Natural killer cell (primary cell): Measurements from ENCODE around the gene IFI44. TPM values are rescaled to one million over a fixed set of nuclear protein-coding genes. Genes with fewer than 3 reads are reported as not detected.
A peak's percentile ranks its signal among the peaks of the same experiment; 100 is the strongest.

ENCODE experiments used
- ATAC-seq, 3 donors: fragments of 150-1000 bp in 2 of 3; fragments of 200-7000 bp in 1 of 3; cut with Tn5 transposase; 1 replicate in 1 of 3; 2 replicates in 2 of 3; pipeline ENCODE4 v1.10.0; 2021; ENCODE audit warnings: mild to moderate bottlenecking in 2 of 3, moderate library complexity in 2 of 3
- DNase-seq, 2 donors: peaks; one replicate each; pipeline versions ENCODE4 v3.0.0 to v3.0.0-alpha.2; 2013 to 2021; ENCODE audit warnings: mixed read lengths in 1 of 2
- H3K27ac ChIP-seq: one replicate; pipeline ENCODE4 v1.5.1; 2013; ENCODE audit warnings: mild to moderate bottlenecking, low read length
- H3K27me3 ChIP-seq: one replicate; pipeline ENCODE4 v1.6.1; 2013; ENCODE audit warnings: low read length; ENCODE audit not compliant: control insufficient read depth, insufficient read depth
- H3K36me3 ChIP-seq: one replicate; pipeline ENCODE4 v1.6.1; 2013; ENCODE audit warnings: low read length; ENCODE audit not compliant: control insufficient read depth, insufficient read depth
- H3K4me1 ChIP-seq: one replicate; pipeline ENCODE4 v1.6.1; 2013; ENCODE audit warnings: low read length; ENCODE audit not compliant: control insufficient read depth, insufficient read depth
- H3K4me3 ChIP-seq: one replicate; pipeline ENCODE4 v1.5.1; 2013; ENCODE audit warnings: low read length
- H3K9me3 ChIP-seq: one replicate; pipeline ENCODE4 v1.6.1; 2013; ENCODE audit warnings: low read length; ENCODE audit not compliant: control insufficient read depth, insufficient read depth
- H3K27ac Mint-ChIP-seq, 2 donors: one replicate each; pipeline ENCODE4 v1.8.0; 2022; ENCODE audit warnings: mild to moderate bottlenecking in 2 of 2, mixed read lengths in 2 of 2, moderate library complexity in 1 of 2
- H3K27me3 Mint-ChIP-seq, 2 donors: one replicate each; pipeline ENCODE4 v1.8.0; 2022; ENCODE audit warnings: low read depth in 2 of 2, mixed read lengths in 2 of 2
- H3K36me3 Mint-ChIP-seq: one replicate; pipeline ENCODE4 v1.8.0; 2022; ENCODE audit warnings: mixed read lengths
- H3K4me1 Mint-ChIP-seq, 2 donors: one replicate each; pipeline ENCODE4 v1.8.0; 2022; ENCODE audit warnings: mixed read lengths in 2 of 2
- H3K4me3 Mint-ChIP-seq: one replicate; pipeline ENCODE4 v1.8.0; 2022; ENCODE audit warnings: mild to moderate bottlenecking, moderate library complexity, mixed read lengths
- H3K9me3 Mint-ChIP-seq, 2 donors: one replicate each; pipeline ENCODE4 v1.8.0; 2022; ENCODE audit warnings: mixed read lengths in 2 of 2
- CTCF ChIP-seq: fragments of 200-600 bp; IDR thresholded peaks from one replicate; pipeline ENCODE4 v1.8.0; 2022; ENCODE audit warnings: antibody characterized with exemption
- WGBS: methylation state at CpG from one replicate; pipeline ENCODE4 v1.1.7; 2013; ENCODE audit warnings: missing lambda C conversion rate; ENCODE audit not compliant: insufficient coverage; 5-methylcytosine and 5-hydroxymethylcytosine counted together
- intact Hi-C: fragments of 100-400 bp; cut with micrococcal nuclease; formaldehyde crosslinking; loops from one replicate; pipeline ENCODE4 v1.14.2; 2022
- total RNA-seq, 4 donors: library from RNA; stranded (reverse); fragments of 120-200 nt in 1 of 4; gene quantifications; one replicate each; pipeline versions ENCODE4 v1.2.3 to v1.2.4, GENCODE V29; 2013 to 2022

The IFI44 gene
- 10 to 100 TPM; 34.6 to 60.2 (median 35.5) TPM for total RNA-seq
- total RNA-seq (2013), result 52.6 TPM

- H3K36me3 ChIP-seq, result no peaks in the 10 kb centered on the region
- Mint-ChIP-seq H3K27me3 (no peaks in the 10 kb centered on the region), H3K27ac (peak within 1 kb of the TSS; percentile 84 to 87), H3K4me3 (peak within 1 kb of the TSS; percentile 89), H3K36me3 (no peaks in the 10 kb centered on the region), H3K9me3 (no peaks in the 10 kb centered on the region), H3K4me1 (peaks cover 73 to 84% of the 10 kb centered on the region in 2 donors)
- peak within 1 kb of the TSS; percentile 67 for H3K27ac ChIP-seq
- peaks cover 6% of the 10 kb centered on the region for H3K9me3 ChIP-seq
- peak; percentile 86 to 90 (median 87) for ATAC-seq
- peak; percentile 38 to 91 for DNase-seq
- peak within 1 kb of the TSS; percentile 46 for H3K4me3 ChIP-seq
- intact Hi-C loops, result loop anchor here (1.0 kb wide), 1 partner anchor 32 kb away; no protein-coding TSS in a partner anchor
- H3K27me3 ChIP-seq, result no peaks in the 10 kb centered on the region
- TF ChIP-seq CTCF, result no peak
- peaks cover 14% of the 10 kb centered on the region for H3K4me1 ChIP-seq
Measured at GRCh38 chr1:78649628-78650027, at the start of gene IFI44. TSS of gene IFI44 (plus strand) at chr1:78649831. CDS start at chr1:78650196, 365 bp downstream.

GRCh38 chr1:78601068-78601467 is 48.6 kb upstream of the IFI44 start:
- no peak for TF ChIP-seq CTCF
- WGBS, result 20% methylated on average over 1 of the region's 1 CpG
- no peaks in the 10 kb centered on the region for H3K36me3 Mint-ChIP-seq
- H3K27me3 ChIP-seq, result no peaks in the 10 kb centered on the region
- no peaks in the 10 kb centered on the region for H3K4me1 ChIP-seq
- peaks cover 0 to 6% of the 10 kb centered on the region in 2 donors for H3K27me3 Mint-ChIP-seq
- no peak overlapping the region for H3K4me3 Mint-ChIP-seq
- H3K4me1 Mint-ChIP-seq, result no peaks in the 10 kb centered on the region
- no peak for DNase-seq
- H3K36me3 ChIP-seq, result no peaks in the 10 kb centered on the region
- H3K27ac Mint-ChIP-seq, result no peak overlapping the region
- no peaks in the 10 kb centered on the region for H3K9me3 Mint-ChIP-seq
- intact Hi-C loops, result no loop called here
- no peak overlapping the region for H3K27ac ChIP-seq
- H3K9me3 ChIP-seq, result no peaks in the 10 kb centered on the region
- H3K4me3 ChIP-seq, result no peak overlapping the region
- ATAC-seq, result no peak

- no peak overlapping the region for H3K27ac ChIP-seq
- H3K36me3 ChIP-seq, result no peaks in the 10 kb centered on the region
- no peaks in the 10 kb centered on the region for H3K9me3 ChIP-seq
- no peaks in the 10 kb centered on the region for H3K4me1 ChIP-seq
- Mint-ChIP-seq H3K4me3 (no peak overlapping the region), H3K36me3 (no peaks in the 10 kb centered on the region), H3K27ac (no peak overlapping the region), H3K27me3 (peaks cover 0 to under 1% of the 10 kb centered on the region in 2 donors), H3K9me3 (no peaks in the 10 kb centered on the region), H3K4me1 (no peaks in the 10 kb centered on the region)
- intact Hi-C loops, result no loop called here
- ATAC-seq (no peak), DNase-seq (no peak)
- H3K4me3 ChIP-seq, result no peak overlapping the region
- H3K27me3 ChIP-seq, result no peaks in the 10 kb centered on the region
- 100% methylated on average over 1 of the region's 1 CpG for WGBS
- TF ChIP-seq CTCF, result no peak
Measured at GRCh38 chr1:78603206-78603605, 46.4 kb upstream of the IFI44 start.

GRCh38 chr1:78604643-78605042 is 45.0 kb upstream of the IFI44 start:
- 89% methylated on average over 4 of the region's 5 CpGs for WGBS
- Histone ChIP-seq H3K4me3 (no peak overlapping the region), H3K36me3 (no peaks in the 10 kb centered on the region), H3K9me3 (no peaks in the 10 kb centered on the region), H3K27me3 (no peaks in the 10 kb centered on the region), H3K4me1 (no peaks in the 10 kb centered on the region), H3K27ac (no peak overlapping the region)
- H3K4me3 Mint-ChIP-seq, result no peak overlapping the region
- H3K27ac Mint-ChIP-seq, result no peak overlapping the region
- no peaks in the 10 kb centered on the region for H3K36me3 Mint-ChIP-seq
- ATAC-seq, result no peak
- no peaks in the 10 kb centered on the region for H3K9me3 Mint-ChIP-seq
- H3K4me1 Mint-ChIP-seq, result no peaks in the 10 kb centered on the region
- intact Hi-C loops, result no loop called here
- no peak for TF ChIP-seq CTCF
- DNase-seq, result no peak
- peaks cover 2 to 10% of the 10 kb centered on the region in 2 donors for H3K27me3 Mint-ChIP-seq
